GM21825 (cell line): ENCODE results near the gene THEMIS.

Experiments
- ATAC-seq: cut with Tn5 transposase; IDR thresholded peaks from one replicate; pipeline ENCODE4 v1.9.1; 2021; ENCODE audit warnings: mild to moderate bottlenecking, moderate library complexity; ENCODE audit not compliant: unreplicated experiment

The THEMIS gene

GRCh38 chr6:127860723-127861122 lies 40.1 kb downstream of the THEMIS start:
- ATAC-seq, result no peak

- ATAC-seq, result no peak
Observed at GRCh38 chr6:127859956-127860355, 40.9 kb downstream of the THEMIS start.

GRCh38 chr6:127858727-127859391 lies 42.0 kb downstream of the THEMIS start:
- no peak for ATAC-seq

- ATAC-seq, result no peak
Observed at GRCh38 chr6:127857051-127857637, 43.7 kb downstream of the THEMIS start.

GRCh38 chr6:127855542-127856159 lies 45.2 kb downstream of the THEMIS start:
- ATAC-seq, result no peak

GRCh38 chr6:127854009-127854408 lies 46.8 kb downstream of the THEMIS start:
- no peak for ATAC-seq

GRCh38 chr6:127851197-127851596 lies 49.7 kb downstream of the THEMIS start:
- no peak for ATAC-seq

- ATAC-seq, result no peak
Observed at GRCh38 chr6:127845242-127845641, 55.6 kb downstream of the THEMIS start.

- no peak for ATAC-seq
Observed at GRCh38 chr6:127844529-127844928, 56.3 kb downstream of the THEMIS start.

GRCh38 chr6:127843582-127843981 lies 57.3 kb downstream of the THEMIS start:
- no peak for ATAC-seq

GRCh38 chr6:127842562-127842961 lies 58.3 kb downstream of the THEMIS start:
- ATAC-seq, result no peak

GRCh38 chr6:127841811-127842210 lies 59.0 kb downstream of the THEMIS start:
- ATAC-seq, result no peak

- no peak for ATAC-seq
Observed at GRCh38 chr6:127834136-127834535, 66.7 kb downstream of the THEMIS start.

- no peak for ATAC-seq
Observed at GRCh38 chr6:127833336-127833735, 67.5 kb downstream of the THEMIS start.

- ATAC-seq, result no peak
Observed at GRCh38 chr6:127832381-127832780, 68.5 kb downstream of the THEMIS start.

- ATAC-seq, result no peak
Observed at GRCh38 chr6:127824061-127824460, 76.8 kb downstream of the THEMIS start.

GRCh38 chr6:127821431-127821830 lies 79.4 kb downstream of the THEMIS start:
- ATAC-seq, result no peak

- ATAC-seq, result no peak
Observed at GRCh38 chr6:127818149-127818548, 82.7 kb downstream of the THEMIS start.

GRCh38 chr6:127816643-127817042 lies 84.2 kb downstream of the THEMIS start:
- ATAC-seq, result no peak

- no peak for ATAC-seq
Observed at GRCh38 chr6:127813699-127814027, 87.2 kb downstream of the THEMIS start.

- no peak for ATAC-seq
Observed at GRCh38 chr6:127812985-127813698, 87.7 kb downstream of the THEMIS start.
